ENCODE results near the gene ARPC1B. TPM values are rescaled to one million over a fixed set of nuclear protein-coding genes. Genes with fewer than 3 reads are reported as not detected.
"Not testable (repeated sequence)": the region's sequence is repeated elsewhere in the genome, so short reads cannot be mapped to it uniquely, and the experiment has no call there.

ARPC1B gene
- polyA plus RNA-seq, 1 experiment, result 642 TPM

- POLR2A ChIA-PET, result no interaction called here
- Histone ChIP-seq H3K4me3 (ENCODE audit: low read depth, low read length) (no peak overlapping the region), H3K36me3 (ENCODE audit: control insufficient read depth, insufficient read depth, low read length) (peaks cover 7% of the 10 kb centered on the region), H3K27me3 (ENCODE audit: control insufficient read depth, insufficient read depth, low read length) (no peaks in the 10 kb centered on the region)
- CTCF ChIA-PET, result no interaction called here
- TF ChIP-seq CTCF (IDR thresholded peaks at IDR 0.05; ENCODE audit: insufficient read depth, low read depth, low read length), result no peak
- DNase-seq (ENCODE audit: low read depth), result no peak
Observed at GRCh38 chr7:99331002-99331401, 43.5 kb upstream of the ARPC1B start.

- H3K4me3 ChIP-seq (ENCODE audit: low read depth, low read length), result no peak overlapping the region
- ChIA-PET POLR2A (no interaction called here), CTCF (interaction anchor here (0.8 kb wide), 1 partner anchor 18 kb away, joined by 3 read pairs; no protein-coding TSS in a partner anchor)
- no peak for TF ChIP-seq CTCF (IDR thresholded peaks at IDR 0.05; ENCODE audit: insufficient read depth, low read depth, low read length)
- H3K27me3 ChIP-seq (ENCODE audit: control insufficient read depth, insufficient read depth, low read length), result no peaks in the 10 kb centered on the region
- no peak for DNase-seq (ENCODE audit: low read depth)
- peaks cover 18% of the 10 kb centered on the region for H3K36me3 ChIP-seq (ENCODE audit: control insufficient read depth, insufficient read depth, low read length)
Observed at GRCh38 chr7:99339595-99339994, 34.9 kb upstream of the ARPC1B start.

DNA sequence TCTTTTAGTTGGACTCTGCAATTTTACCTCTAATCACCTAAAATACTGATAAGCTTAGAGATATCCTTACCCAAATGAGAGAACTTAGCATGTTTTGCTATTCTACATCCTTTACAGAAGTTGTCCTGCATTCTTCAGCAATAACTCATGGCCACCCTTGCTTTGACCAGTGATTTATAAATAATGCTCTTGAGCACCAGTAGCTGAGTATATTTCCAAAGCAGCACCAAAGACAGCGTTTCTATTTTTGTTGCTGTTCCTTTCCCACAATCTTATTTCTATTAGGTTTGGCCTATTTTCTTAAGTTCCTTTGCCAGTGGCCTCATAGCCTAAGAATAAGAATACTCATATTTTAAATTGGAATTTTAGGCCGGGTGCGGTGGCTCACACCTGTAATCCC, 33.9 kb upstream of the ARPC1B start:
- DNase-seq (ENCODE audit: low read depth), result no peak
- CTCF ChIA-PET, result interaction anchor here (1.2 kb wide), 1 partner anchor 219 kb away, joined by 5 read pairs; no protein-coding TSS in a partner anchor
- H3K36me3 ChIP-seq (ENCODE audit: control insufficient read depth, insufficient read depth, low read length), result peaks cover 15% of the 10 kb centered on the region
- no peak overlapping the region for H3K4me3 ChIP-seq (ENCODE audit: low read depth, low read length)
- H3K27me3 ChIP-seq (ENCODE audit: control insufficient read depth, insufficient read depth, low read length), result no peaks in the 10 kb centered on the region
- POLR2A ChIA-PET, result interaction anchor here (0.5 kb wide), 1 partner anchor 50 kb away, joined by 3 read pairs; no protein-coding TSS in a partner anchor
- no peak for TF ChIP-seq CTCF (IDR thresholded peaks at IDR 0.05; ENCODE audit: insufficient read depth, low read depth, low read length)

- Histone ChIP-seq H3K27me3 (ENCODE audit: control insufficient read depth, insufficient read depth, low read length) (no peaks in the 10 kb centered on the region), H3K36me3 (ENCODE audit: control insufficient read depth, insufficient read depth, low read length) (peaks cover 22% of the 10 kb centered on the region), H3K4me3 (ENCODE audit: low read depth, low read length) (no peak overlapping the region)
- ChIA-PET CTCF (interaction anchor here (1.3 kb wide), 1 partner anchor 18 kb away, joined by 3 read pairs; no protein-coding TSS in a partner anchor), POLR2A (no interaction called here)
- no peak for DNase-seq (ENCODE audit: low read depth)
- TF ChIP-seq CTCF (IDR thresholded peaks at IDR 0.05; ENCODE audit: insufficient read depth, low read depth, low read length), result no peak
Observed at GRCh38 chr7:99344061-99344647, 30.4 kb upstream of the ARPC1B start.

DNA sequence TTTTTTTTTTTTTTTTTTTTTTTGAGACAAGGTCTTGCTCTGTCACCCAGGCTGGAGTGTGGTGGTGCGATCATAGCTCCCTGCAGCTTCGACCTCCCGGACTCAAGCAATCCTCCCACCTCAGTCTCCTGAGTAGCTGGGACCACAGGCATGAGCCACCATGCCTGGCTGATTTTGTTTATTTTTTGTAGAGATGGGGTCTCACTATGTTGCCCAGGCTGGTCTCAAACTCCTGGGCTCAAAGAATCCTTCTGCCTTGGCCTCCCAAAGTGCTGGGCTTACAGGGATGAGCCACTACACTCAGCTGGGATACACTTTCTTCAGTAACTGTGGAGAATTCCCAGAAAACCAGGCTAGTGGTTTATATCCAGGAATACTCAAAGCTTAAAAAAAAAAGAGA, 23.9 kb upstream of the ARPC1B start:
- not testable (repeated sequence) for DNase-seq (ENCODE audit: low read depth); H3K4me3 ChIP-seq (ENCODE audit: low read depth, low read length); H3K27me3 ChIP-seq (ENCODE audit: control insufficient read depth, insufficient read depth, low read length)
- peaks cover 26% of the 10 kb centered on the region for H3K36me3 ChIP-seq (ENCODE audit: control insufficient read depth, insufficient read depth, low read length)
- CTCF ChIA-PET, result interaction anchor here (0.8 to 1.3 kb wide), 3 partner anchors 11 to 22 kb away, joined by 3 read pairs; no protein-coding TSS in a partner anchor
- POLR2A ChIA-PET, result interaction anchor here (0.6 kb wide), 1 partner anchor 32 kb away, joined by 9 read pairs; no protein-coding TSS in a partner anchor

DNA sequence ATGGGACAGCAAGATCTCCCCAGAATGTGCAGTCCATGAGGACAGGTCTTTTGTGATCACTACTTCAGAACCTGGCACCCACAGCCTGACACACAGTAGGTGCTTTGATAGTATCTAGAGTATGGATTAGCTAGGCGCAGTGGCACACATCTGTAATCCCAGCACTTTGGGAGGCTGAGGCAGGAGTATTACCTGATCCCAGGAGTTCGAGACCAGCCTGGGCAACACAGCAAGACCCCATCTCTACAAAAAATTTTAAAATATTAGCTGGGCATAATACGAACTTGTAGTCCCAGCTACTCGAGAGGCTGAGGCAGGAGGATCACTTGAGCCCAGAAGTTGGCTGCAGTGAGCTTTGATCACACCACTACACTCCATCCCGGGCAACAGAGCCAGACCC, 22.3 kb upstream of the ARPC1B start:
- no peak for DNase-seq (ENCODE audit: low read depth)
- TF ChIP-seq CTCF (IDR thresholded peaks at IDR 0.05; ENCODE audit: insufficient read depth, low read depth, low read length), result no peak
- no peak overlapping the region for H3K4me3 ChIP-seq (ENCODE audit: low read depth, low read length)
- CTCF ChIA-PET, result interaction anchor here (1.4 kb wide), 1 partner anchor 9 kb away, joined by 5 read pairs; no protein-coding TSS in a partner anchor
- peaks cover 25% of the 10 kb centered on the region for H3K36me3 ChIP-seq (ENCODE audit: control insufficient read depth, insufficient read depth, low read length)
- H3K27me3 ChIP-seq (ENCODE audit: control insufficient read depth, insufficient read depth, low read length), result no peaks in the 10 kb centered on the region
- POLR2A ChIA-PET, result no interaction called here

Data from BJ (cell line).